GM12892 (cell line): ENCODE results near the gene MRLN.

Experiments
- POLR2A ChIP-seq: IDR thresholded peaks from 2 replicates; pipeline ENCODE4 v1.6.1; 2011; ENCODE audit warnings: low read depth, low read length, control low read depth
- TAF1 ChIP-seq: IDR thresholded peaks from 2 replicates; pipeline ENCODE4 v1.6.1; 2011; ENCODE audit warnings: low read depth, mild to moderate bottlenecking, control low read depth, low read length, borderline replicate concordance

GRCh38 chr10:59752278-59752940 is 846 bp downstream of the MRLN start:
- no peak for TF ChIP-seq POLR2A
- TF ChIP-seq TAF1, result no peak
